ENCODE measurements around the gene TMEM151B.

The TMEM151B gene

DNA sequence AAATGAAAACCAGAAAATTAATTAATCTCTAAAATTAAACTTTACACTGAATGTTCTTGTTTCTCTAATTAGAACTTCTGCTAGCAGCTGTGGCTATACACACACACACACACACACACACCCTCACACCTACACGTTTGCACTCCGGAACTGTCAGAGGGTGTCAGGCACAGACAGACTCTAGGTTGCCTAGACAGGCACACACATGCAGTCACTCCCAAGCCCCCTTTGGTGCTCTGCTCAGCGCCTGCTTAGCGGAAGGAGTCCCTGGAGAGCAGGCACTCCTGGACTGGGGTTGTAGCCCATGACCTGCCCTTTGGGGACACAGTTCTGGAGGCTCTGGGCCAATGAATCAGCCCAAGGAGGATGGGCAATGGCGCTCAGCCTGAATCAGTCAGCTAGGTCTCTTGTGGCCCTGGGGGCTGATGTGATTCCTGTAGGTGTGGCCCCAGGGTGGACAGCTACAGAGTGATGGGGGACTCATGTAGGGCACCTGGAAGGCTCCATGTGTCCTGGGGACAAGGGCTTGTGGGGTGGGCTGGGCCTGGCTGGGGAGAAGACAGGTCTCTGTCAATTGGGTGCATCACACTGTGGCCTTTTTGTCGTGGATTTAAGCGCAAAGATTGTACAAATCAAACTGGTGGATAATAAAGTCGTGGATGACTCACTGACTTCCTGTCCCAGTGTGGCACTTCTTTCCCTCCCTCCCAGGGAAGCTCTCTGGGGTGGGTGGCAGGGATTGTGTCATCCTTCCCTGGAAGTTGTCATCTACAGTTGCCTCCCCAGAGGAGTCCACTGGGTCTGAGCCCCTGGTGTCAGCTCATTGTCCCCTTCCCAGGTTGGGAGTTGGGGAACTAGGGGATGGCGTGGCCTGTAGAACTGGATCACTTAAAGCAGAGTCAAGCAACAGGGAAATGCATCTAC lies 8.8 kb downstream of the TMEM151B start:
- peak; percentile 48 for DNase-seq (ENCODE audit: low read depth)

DNA sequence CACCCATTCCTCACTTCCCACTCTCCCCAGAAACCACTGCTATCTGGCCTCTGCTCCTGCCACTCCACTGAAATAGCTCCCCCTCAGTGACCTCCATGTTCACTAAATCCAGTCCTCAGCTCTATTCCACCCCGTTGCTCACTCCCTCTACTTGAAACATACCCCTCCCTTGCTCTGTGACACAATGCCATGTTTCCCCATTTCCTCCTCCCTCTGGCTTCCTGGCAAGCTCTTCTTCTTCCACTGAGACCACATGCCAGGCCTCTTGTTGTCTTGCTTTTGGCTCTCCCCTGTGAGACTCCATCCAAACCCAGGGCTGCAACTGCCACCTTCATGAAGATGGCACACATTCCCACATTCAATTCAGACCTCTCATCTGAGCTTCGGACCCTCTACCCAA lies 13.9 kb downstream of the TMEM151B start:
- DNase-seq (ENCODE audit: low read depth): no peak

DNA sequence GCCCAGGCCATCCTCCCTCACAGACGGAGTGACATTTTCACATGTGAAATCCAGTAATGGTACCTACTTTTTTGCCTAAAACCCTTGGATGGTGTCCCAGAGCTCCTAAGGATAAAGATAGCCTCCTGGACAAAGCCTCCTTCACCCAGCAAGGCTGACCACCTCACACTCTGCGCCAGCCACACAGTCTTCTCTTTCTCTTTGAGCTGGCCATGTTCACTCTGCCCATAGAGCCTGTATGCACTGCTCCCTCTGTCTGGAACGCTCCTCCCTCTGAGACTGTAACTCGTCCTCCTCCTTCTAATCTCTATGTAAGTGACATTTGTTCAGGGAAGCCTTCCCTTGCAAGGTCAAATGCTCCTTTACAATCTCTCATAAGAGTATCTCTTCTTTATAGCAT lies 14.6 kb downstream of the TMEM151B start:
- no peak for DNase-seq (ENCODE audit: low read depth)

DNA sequence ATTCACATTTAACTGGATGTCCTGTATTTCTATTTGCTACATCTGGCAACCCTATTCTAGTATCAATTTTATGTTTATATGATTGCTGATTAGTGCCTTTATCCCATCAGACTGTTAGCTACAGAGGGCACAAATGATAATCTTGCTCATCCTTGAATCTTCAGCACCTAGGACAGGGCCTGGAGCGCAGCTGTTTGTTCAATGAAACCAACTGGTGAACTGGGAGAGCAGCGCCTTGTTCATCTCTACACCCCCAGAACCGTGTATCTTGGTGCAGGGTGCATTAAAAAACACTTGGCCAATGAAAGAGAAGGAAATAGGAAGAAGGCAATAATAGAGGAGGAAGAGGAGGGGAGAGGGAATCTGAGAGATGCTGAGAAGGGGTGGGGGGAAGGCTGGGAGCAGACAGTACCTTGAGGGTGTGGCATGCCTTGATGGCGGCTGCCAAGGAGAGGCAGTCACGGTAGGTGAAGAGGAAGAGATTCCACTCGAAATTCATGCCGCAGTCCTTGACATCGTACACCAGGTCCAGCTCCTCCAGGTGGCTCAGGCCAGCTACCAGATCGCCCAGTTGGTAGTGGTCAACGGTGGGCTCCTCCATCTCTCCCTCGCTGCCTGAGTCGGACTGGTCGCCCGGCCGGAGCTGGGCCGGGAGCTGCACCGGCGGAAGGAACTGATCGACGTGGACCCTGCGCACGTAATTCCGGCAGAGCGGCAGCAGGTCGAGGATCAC lies 15.5 kb downstream of the TMEM151B start:
- DNase-seq (ENCODE audit: low read depth): peak; percentile 40

DNA sequence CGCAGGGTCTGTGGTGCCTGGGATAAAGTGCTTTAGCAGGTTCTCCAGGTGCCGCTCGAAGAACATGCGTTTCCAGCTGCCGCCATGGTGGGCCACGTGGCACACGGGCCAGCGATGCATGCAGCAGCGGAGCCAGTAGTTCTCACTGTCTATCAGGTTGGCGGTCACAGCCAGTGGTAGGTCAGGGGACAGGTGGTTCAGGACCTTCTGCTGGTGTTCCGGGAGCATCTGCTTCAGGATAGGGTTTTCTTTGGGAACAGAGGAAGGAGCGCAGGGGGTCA lies 16.0 kb downstream of the TMEM151B start:
- no peak for DNase-seq (ENCODE audit: low read depth)

DNA sequence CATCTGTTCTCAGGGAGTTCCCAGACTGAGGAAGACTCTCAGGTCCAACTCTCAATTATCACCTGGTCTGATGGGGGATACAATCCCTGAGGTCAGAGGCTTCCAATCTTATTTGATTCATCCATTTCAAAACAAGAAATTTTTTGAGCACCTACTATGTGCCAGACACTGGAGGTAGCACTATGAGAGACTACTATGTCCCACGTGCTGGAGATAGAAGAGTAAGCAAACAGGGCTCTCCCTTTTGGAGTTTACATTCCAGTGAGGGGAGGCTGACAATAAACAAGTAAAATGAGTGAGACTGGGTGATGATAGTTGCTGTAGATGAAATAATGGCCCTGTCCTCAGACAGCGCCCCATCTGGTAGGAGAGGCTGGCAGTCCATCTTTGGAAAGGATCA lies 16.5 kb downstream of the TMEM151B start:
- DNase-seq (ENCODE audit: low read depth): no peak

DNA sequence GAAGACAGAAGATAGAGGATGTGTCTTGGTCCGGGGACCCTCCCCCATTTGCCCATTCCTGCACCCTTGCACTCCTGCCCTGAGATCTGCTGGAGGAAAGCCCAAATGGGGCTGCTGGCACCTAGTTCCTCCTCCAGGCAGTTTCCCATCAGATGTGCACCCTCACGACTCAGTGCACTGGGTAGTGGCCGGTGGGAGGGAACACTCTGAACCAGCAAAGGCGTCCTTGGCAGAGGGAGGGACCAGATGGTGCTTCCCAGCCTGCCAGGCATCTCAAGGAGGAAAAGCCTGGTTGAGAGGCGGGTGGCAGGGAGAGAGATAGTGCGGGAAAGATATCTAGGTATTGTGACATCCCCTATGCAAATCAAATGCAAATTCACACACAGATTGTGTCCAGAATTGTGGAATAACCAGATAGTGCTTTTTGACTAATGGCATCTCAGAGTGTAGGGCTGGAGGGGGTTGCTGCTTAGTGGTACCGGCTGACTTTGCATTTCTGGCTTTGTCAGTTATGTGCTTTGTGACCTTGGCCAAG lies 19.5 kb downstream of the TMEM151B start:
- DNase-seq (ENCODE audit: low read depth): no peak

DNA sequence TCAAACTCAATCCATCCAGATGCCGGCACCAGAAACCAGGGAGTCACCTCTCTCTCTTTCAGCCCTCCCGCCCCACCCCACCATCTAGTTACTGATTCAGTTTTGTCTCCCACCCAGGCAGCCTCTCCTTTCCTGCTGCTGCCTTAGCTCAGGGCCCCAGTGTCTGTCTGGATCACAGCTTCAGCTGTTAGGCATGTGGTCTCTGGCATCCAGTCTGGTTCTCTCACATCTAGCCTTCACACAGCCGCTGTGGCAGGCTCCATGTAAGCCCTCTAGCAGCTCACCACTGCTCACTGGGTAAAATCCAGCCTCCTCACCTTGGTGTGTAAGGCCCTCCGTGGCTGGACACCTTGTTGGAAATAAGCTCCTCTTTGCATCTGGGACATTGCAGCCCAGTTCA lies 21.6 kb downstream of the TMEM151B start:
- DNase-seq (ENCODE audit: low read depth): no peak

DNA sequence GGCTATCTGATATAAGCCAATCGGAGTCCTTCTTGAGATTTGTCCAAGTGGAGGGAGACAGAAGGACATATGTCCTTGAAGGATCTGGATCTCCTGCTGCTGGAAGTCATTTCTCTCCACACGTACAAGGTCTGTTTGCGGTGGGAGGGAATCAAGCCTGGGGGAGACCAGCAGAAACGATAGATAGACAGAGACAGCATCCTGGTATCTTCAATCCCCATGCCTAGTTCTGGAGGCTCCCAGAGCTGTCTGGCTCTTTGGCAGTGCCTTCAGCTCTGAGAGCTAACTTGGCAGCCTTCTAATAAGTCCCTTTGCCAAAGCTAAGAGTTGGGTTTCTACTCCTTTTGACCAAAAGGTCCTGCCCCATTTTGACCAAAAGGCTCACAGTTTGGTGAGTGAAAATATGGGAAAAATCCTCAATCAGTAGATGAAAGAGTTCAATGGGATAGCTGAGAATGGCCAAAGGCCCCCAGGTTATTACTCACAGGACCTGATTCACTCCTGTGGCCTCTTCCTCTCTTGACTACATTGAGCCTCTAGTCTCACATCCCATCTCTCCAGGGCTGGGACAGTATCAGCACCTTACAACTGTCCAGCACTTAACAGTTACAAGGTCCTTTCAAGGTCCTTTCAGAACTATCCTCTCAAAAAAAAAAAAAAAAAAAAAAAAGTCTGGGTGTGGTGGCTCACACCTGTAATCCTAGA lies 22.6 kb downstream of the TMEM151B start:
- peak; percentile 69 for DNase-seq (ENCODE audit: low read depth)

DNA sequence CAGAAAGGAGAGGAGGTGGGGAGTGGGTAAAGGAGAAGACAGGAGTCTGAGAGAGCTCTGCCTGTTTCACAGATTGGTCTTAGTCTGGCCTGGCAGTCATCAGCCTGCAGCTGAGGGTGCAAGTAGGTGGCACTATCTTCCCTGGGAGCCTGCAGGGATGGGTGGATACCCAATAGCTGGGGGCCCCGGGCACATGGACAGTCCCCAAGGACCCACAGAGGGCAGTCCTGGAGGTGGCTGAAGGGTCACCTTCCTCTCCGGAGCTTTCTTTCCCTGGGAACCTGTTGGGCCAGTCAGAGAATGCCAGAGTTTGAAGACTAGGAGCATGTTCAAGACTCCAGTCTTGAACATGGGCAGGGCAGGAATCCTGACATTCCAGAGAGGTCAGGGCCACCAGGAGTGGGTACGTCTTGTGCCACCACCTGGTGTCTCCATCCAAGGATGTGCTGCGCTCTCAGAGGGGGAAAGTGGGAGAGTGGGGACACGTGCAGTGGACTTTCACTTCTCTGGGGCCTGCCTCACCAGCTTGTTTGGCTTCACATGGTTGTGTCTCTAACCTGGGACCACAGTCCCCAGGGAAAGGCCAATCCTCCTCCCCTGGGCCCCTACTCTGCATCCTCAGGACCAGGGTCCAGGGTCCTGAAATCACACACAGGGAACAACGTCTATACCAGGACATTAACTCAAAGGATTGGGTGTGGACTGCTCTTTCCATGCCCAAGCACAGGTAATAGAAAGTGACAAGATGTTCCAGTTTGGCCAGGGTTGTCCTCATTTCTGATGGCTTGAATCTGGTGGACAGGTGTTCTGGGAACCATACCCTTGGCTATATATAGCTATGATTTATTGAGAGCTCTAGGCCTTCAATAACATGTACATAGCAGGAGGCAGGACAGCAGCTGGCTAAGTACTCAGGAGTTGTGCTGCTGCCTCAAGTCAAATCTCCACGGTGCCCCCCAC lies 24.9 kb downstream of the TMEM151B start:
- DNase-seq (ENCODE audit: low read depth): no peak

DNA sequence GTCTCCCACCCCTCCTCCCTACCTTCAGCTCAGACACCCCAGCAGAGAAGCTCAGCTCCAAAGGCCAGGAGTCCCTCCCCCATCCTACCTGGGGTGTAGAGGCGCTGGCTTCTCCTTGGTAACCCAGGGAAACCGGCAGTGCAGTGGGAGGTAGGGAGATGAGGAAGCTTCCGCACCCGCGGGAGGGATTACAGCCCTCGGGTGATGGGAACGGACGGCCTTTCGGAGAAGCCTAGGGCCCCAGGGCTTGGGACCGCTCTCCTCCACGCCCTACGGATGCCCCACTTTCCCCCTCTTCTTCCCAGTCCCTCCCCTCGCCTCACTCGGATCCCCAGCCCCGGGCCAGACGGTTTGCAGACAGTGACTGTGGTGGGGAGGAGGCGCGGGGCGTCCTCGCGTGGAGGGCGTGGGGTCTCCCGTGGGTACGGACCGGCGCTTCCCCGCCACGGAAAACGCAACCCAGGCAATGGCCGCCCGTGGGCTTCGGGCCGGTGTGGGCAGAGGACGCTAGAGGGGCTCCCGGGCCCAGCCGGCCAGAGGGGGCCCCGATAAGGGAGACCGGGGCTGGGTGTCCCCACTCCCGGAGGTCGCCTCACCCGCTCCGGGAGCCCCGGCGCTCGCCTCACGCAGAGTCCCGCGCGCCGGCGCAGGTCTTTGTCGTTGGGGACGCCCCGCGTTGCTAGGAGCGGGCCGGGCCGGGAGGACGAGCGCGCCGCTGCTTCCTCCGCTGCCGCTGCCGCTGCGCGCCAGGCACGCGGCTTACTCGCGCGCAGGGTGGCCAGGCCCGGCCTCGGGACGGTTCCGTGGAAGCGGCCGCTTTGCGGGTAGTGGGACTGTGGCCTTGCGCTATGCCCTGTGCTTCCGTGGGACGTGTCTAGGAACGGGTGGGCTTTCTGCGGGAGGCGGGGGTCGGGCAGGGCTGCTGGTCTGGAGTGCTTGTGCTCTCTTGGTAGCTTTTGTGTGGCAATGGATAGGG lies 27.1 kb downstream of the TMEM151B start:
- DNase-seq (ENCODE audit: low read depth): peak; percentile 43

DNA sequence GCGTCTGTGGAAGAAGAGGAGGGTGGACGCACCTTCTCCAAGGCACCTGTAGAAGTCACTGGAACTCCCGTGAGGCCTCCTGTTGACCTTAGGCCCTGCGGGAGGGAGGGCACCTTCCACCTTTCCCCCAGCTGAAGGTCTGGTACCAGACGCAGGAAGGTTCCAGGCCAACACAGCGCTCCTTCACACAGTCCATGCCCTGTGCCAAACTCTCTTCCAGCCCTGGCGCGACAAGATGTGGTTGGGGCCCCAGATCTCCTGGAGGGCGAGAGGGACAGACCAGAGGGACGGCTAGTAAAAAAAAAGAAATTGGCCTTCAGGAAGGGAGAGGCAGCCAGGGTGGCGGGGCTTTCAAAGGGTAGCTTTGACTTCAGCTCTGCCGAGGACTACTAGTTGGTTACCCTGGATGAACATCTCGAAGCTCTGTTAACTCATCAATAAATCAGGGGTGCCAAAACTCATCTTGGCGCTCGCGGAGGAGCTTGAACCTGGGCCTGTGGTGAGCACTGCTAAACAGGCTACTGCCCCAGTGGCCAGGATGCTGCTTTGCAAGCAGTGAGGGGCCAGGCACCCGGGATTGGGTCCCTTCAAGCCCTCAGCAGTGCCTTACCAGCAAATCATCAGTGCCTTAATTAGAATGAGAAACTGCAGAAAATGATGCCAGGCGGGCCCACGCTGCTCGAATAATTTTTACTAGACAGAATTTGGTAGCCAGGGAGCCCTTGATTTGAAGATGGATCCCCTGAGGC lies 28.0 kb downstream of the TMEM151B start:
- no peak for DNase-seq (ENCODE audit: low read depth)

DNA sequence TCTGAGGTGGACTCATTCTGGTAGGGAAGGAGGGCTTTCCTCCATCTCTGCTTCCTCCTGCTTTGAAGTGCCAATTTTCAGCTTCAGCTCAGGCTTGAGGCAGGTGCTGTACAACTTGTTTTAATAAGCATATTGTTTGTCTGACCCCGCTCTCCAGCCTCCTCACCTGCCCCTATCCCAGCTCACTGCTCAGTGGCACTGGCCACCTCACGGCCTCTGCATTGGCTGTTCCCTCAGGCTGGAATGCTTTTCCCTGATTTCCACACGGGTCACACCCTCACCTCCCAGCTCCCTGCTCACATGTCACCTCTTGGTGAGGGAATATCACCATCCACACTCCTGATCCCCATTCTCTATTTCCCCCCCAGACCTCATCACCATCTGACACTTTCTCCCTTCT lies 28.6 kb downstream of the TMEM151B start:
- no peak for DNase-seq (ENCODE audit: low read depth)

DNA sequence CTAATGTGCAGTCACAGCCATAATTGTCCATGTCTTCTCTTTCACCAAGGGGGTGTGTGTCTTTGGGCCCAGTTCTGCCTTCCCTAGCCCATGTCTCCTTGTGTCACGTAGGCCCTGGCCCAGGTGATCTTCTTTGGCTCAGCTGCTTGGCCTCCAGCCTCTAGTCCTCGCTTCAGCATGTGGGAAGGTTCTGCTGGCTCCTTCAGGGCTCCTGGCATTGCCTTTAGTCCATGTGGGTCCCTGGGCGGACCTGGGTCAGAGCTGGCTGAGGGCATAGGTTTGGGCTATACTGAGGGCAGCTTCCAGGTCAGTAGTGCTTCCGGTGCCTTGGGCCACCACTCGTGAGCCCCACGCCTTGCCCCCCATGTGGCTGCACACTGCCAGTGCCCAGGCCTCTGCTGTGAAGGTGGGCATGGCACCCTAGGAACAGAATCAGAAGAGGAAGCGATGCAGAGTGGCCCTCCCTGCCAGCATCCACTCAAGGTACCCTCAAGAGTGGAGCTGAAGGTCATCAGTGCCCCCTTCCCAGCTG lies 30.1 kb downstream of the TMEM151B start:
- DNase-seq (ENCODE audit: low read depth): no peak

DNA sequence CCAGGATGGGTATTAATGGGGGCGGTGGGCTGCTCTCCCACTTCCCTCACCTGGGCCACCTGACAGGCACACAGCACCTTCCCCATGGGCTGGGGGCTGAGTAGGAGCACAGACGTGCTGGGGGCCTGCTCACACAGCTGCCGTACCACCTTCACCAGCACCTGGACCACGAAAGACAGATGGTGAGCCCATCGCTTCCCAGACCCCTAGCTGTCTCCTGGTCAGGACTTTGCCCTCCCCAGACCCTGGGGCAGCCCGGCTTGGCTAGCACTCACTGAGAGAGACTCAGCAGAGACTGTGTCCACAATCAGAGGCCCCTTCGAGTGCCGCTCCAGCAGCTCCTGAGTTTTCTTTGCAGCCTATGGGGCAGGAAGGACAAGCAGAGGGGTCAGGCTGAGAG lies 30.9 kb downstream of the TMEM151B start:
- DNase-seq (ENCODE audit: low read depth): no peak

DNA sequence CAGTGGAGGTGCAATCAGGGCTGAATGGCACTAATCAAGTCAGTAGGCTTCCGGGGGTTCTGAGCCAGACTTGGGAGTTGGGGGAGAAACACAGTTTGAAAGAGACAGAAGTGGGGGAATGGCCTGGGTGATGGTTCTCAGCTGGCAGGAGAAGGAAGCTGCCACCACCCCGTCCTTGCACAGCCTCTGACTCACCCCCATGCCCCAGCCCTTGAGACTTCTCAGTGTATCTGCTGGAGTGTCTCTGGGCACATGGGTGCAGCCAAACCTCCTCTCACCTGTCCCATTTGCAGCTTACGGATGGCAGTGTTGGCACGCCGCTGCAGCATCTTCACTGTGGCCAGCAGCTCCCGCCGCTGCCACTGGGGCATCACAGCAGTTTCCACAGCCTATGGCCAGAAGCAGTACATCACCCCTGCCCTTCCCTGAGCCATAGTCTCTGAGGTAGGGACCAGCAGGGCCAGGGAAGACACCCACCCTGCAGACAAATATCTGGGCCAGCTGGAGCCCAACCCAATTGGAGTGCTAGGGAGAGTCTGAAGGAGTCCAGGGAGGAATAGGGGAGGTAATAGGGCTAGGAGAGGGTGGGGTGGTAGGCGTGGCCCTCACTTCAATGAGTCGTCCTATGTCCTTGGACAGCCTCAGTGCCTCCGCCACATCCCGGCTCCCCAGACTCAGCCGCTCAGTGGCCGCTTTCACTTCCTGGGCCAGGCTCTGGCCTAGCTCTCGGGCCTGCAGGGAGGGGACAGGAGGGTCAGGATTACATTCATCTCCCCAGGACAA lies 31.7 kb downstream of the TMEM151B start:
- no peak for DNase-seq (ENCODE audit: low read depth)

DNA sequence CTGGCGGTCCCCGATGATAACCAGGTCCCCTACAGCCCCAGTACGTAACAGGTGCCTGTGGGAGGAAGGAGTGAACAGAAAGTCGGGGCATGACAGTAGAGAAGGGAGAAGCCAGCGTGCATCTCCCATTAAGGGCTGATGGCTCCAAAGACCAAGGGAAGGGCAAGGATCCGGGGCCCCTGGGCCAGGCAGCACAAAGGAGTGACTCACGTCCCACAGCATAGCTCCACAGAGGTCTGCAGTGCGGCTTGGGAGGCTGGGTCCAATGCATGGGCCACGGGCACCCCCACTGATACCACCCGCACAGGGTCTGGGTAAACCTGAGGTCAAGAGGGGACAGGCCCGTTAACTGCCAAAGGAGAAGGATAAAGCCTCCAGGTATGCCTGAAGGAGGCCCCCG lies 32.6 kb downstream of the TMEM151B start:
- DNase-seq (ENCODE audit: low read depth): no peak

DNA sequence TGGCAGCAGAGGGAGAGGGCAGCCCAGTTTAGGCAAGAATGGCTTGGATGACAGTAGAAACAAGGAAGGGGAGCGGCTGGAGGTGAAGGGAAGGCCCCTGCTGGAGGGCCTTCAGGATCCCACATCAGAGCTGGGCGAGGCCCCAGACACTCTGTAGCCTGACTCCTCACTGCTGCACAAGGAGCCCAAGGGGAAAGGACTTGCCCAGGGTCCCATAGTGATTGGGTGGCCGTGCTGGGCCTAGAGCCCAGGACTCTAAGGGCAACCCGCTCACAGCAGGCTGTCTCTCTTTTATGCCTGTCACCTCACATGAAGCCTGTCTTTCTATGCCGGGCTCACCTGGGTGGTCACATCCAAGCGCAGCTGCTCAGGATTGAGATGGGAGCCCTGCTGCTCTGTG lies 33.6 kb downstream of the TMEM151B start:
- DNase-seq (ENCODE audit: low read depth): no peak
